ENCODE measurements around the gene ZNF506.
"Not testable (repeated sequence)": the region's sequence is repeated elsewhere in the genome, so short reads cannot be mapped to it uniquely, and the experiment has no call there.

Gene ZNF506

DNA sequence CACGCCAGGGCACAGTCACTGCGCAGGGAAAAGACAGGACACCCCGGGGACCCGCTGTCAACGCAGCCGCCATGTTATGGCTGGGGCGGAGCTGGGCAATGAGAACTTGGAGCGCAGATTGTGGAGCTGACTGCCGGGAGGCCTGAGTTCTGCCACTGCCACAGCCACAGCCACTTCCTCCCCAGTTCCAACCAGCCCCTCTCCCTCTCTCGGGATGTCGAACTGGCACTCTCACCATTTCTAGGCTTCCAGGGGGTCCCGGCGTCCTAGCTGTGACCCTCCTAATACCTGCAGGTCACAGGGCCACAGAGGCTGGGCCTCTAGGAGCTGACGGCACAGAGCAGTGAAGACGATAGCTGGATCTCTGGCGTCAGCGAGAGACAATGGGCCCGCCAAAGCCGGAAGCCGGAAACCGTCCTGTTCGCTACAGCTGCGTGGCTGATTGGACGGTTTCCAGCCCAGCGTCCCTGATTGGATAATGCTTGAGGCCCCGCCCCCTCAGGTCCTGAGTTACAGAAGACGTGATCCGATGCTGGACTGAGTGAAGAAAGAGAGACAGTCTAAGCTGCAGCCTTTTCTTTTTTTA lies at the start of gene ZNF506:
ZNF506 (minus strand) TSS at position 385 of the 586 bp plus-strand sequence; CDS start at position 238, 147 bp downstream.
- DNase-seq (ENCODE audit: low spot score in 2 of 2), result peak; percentile 94 to 97
- Mint-ChIP-seq H3K4me1 (peaks cover 33% of the 10 kb centered on the region), H3K4me3 (peak within 1 kb of the TSS; percentile 100), H3K9me3 (peaks cover 4% of the 10 kb centered on the region), H3K36me3 (ENCODE audit: insufficient read depth) (peaks cover 28% of the 10 kb centered on the region), H3K27me3 (no peaks in the 10 kb centered on the region), H3K27ac (ENCODE audit: low read depth) (peak within 1 kb of the TSS; percentile 100)
- peak; percentile 87 for ATAC-seq (replicated peaks; ENCODE audit: extremely low read depth, poor library complexity, severe bottlenecking)

DNA sequence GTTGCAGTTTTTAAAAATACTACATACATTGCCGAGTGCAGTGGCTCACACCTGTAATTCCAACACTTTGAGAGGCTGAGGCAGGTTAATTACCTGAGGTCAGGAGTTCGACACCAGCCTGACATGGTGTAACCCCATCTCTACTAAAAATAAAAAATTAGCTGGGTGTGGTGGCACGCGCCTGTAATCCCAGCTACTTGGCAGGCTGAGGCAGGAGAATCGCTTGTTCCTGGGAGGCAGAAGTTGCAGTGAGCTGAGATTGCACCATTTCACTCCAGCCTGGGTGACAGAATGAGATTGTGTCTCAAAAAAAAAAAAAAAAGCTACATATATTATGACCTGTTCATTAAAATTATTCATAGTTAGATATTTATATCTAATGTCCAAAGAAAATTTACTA lies 48.5 kb upstream of the ZNF506 start:
- H3K27me3 Mint-ChIP-seq; H3K4me3 Mint-ChIP-seq; ATAC-seq (replicated peaks; ENCODE audit: extremely low read depth, poor library complexity, severe bottlenecking); DNase-seq (ENCODE audit: low spot score in 2 of 2); H3K27ac Mint-ChIP-seq (ENCODE audit: low read depth); H3K9me3 Mint-ChIP-seq: not testable (repeated sequence)
- Mint-ChIP-seq H3K36me3 (ENCODE audit: insufficient read depth) (peaks cover 12% of the 10 kb centered on the region), H3K4me1 (peaks cover 40% of the 10 kb centered on the region)

DNA sequence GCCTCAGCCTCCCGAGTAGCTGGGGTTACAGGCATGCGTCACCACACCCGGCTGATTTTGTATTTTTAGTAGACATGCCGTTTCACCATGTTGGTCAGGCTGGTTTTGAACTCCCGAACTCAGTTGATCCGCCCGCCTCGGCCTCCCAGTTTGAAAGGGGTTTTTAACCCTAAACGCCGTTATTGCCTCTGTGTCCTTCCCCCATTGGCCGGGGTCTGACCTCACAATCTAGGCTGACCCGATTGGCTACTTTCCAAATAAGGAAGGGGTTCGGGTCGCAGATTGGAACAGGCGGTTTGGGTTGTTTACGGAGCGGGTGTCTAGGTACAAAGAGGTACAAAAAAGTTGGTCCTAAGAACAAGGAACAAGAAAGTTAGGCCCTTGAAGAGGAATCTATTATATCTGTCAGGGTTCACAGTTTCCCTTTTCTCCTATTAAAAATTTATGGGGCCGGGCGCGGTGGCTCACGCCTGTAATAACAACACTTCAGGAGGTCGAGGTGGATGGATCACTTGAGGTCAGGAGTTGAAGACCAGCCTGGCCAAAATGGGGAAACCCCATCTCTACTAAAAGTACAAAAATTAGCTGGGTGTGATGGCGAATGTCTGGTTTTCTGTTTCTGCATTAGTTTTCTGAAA lies 45.2 kb upstream of the ZNF506 start:
- Mint-ChIP-seq H3K27ac (ENCODE audit: low read depth) (peak overlapping the region; percentile 97), H3K9me3 (no peaks in the 10 kb centered on the region), H3K4me1 (peaks cover 33% of the 10 kb centered on the region), H3K27me3 (no peaks in the 10 kb centered on the region), H3K36me3 (ENCODE audit: insufficient read depth) (peaks cover 9% of the 10 kb centered on the region), H3K4me3 (peak overlapping the region; percentile 99)
- peak; percentile 30 for DNase-seq (ENCODE audit: low spot score in 2 of 2)
- ATAC-seq (replicated peaks; ENCODE audit: extremely low read depth, poor library complexity, severe bottlenecking), result no peak

DNA sequence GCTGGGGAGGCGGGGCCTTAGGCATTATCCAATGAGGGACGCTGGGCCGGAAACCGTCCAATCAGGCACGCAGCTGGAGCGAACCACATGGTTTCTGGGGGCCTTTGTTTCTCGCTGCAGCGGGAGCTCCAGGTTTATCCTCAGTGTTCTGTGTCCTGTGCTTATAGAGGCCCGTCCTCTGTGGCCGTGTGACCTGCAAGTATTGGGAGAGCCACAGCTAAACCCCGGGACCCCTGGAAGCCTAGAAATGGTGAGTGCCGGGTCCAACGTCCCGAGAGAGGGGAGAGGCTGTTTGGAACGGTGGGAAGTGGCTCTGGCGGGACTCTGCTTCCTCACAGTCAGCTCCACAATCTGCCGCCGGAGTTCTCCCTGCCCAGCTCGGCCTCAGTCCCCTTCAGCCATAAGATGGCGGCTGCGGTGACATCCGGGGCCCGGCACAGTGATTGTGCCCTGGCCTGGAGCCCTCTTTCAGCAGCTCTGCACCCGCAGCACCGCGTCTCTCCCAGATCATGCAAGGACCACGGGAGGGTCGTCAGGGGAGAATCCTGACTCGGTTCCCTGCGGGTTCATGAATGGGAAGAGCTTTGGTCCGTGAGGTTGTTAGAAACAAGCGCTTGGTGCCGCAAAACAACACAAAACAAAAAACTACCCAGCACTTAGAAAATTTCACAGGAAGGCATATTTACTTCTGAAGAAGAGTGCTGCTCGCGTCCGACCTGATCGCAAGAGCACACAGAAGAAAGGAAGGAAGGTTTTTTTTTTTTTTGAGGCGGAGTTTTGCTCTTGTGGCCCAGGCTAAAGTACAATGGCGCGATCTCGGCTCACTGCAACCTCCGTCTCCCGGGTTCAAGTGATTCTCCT lies 44.4 kb upstream of the ZNF506 start, which contains the start of gene ZNF253:
ZNF253 (plus strand) TSS at position 133 of the 861 bp plus-strand sequence; CDS start at position 248, 115 bp downstream.
- Mint-ChIP-seq H3K27me3 (no peaks in the 10 kb centered on the region), H3K4me3 (peak within 1 kb of the TSS; percentile 99), H3K4me1 (peaks cover 26% of the 10 kb centered on the region), H3K36me3 (ENCODE audit: insufficient read depth) (peaks cover 9% of the 10 kb centered on the region), H3K27ac (ENCODE audit: low read depth) (peak within 1 kb of the TSS; percentile 97), H3K9me3 (no peaks in the 10 kb centered on the region)
- DNase-seq (ENCODE audit: low spot score in 2 of 2) (peak; percentile 86 to 91), ATAC-seq (replicated peaks; ENCODE audit: extremely low read depth, poor library complexity, severe bottlenecking) (peak; percentile 95)

DNA sequence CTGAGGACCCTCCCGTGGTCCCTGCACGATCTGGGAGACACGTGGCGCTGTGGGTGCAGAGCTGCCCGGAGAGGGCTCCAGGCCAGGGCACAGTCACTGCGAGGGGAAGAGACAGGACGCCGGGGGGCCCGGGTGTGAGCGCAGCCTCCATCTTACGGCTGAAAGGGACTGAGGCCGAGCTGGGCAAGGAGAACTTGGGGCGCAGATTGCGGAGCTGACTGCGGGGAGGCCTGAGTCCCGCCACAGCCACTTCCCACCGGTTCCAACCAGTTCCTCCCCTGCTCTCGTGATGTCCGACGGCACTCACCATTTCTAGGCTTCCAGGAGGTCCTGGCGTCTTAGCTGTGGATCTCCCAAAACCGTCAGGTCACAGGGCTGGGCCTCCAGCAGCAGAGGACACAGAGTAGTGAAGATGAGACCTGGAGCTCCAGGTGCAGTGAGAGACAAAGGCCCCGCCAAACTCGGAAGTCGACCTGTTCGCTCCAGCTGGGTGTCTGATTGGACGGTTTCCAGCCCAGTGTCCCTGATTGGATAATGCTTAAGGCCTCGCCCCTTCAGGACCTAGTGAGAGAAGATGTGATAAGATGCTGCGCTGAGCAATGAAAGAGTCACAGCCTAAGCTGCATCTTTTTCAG lies 39.3 kb upstream of the ZNF506 start:
- peak overlapping the region; percentile 73 for H3K4me3 Mint-ChIP-seq
- peak; percentile 7 for ATAC-seq (replicated peaks; ENCODE audit: extremely low read depth, poor library complexity, severe bottlenecking)
- H3K27ac Mint-ChIP-seq (ENCODE audit: low read depth), result no peak overlapping the region
- H3K36me3 Mint-ChIP-seq (ENCODE audit: insufficient read depth), result peaks cover 10% of the 10 kb centered on the region
- no peaks in the 10 kb centered on the region for H3K9me3 Mint-ChIP-seq
- peak in 1 of 2 donors; percentile 35 for DNase-seq (ENCODE audit: low spot score in 2 of 2)
- H3K27me3 Mint-ChIP-seq, result no peaks in the 10 kb centered on the region
- H3K4me1 Mint-ChIP-seq, result peaks cover 1% of the 10 kb centered on the region

DNA sequence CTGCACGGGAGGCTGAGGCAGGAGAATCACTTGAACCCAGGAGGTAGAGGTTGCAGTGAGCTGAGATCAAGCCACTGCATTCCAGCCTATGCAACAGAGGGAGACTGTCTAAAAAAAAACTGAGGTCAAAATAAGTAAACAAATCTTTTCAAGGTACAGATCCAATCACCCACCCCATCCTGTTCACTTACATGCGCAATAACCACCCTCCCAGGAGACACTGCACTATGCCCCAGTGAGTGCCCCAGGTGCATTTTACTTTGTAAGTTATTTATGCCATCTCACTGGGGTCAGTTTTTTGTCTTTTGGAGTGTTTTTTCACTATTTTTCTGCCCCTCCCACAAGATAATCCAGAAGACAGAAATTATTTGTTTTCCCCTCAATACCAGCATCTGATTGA lies 37.2 kb upstream of the ZNF506 start:
- ATAC-seq (replicated peaks; ENCODE audit: extremely low read depth, poor library complexity, severe bottlenecking), result no peak
- no peak overlapping the region for H3K4me3 Mint-ChIP-seq
- no peak for DNase-seq (ENCODE audit: low spot score in 2 of 2)
- H3K9me3 Mint-ChIP-seq, result no peaks in the 10 kb centered on the region
- no peak overlapping the region for H3K27ac Mint-ChIP-seq (ENCODE audit: low read depth)
- peaks cover 6% of the 10 kb centered on the region for H3K36me3 Mint-ChIP-seq (ENCODE audit: insufficient read depth)
- no peaks in the 10 kb centered on the region for H3K27me3 Mint-ChIP-seq
- H3K4me1 Mint-ChIP-seq, result peaks cover 8% of the 10 kb centered on the region

DNA sequence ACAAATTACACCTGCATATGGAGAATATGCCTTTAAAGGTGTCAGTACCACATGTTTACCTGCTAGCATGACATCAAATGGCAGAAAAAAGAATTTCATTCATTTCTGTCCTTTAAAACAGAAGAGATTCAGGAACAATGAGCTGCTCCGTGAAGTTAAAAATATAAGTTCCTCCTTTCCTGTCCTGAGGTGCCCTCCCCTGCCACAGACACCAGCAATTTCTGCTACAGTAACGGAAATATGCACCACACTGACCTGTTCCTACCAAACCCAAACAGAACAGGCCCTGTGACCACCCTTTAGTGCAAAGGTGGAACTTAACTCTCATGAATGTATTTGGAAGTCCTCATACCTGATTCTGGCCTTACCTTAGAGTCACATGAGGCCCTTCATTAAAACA lies 30.2 kb upstream of the ZNF506 start:
- not testable (repeated sequence) for H3K27me3 Mint-ChIP-seq; H3K9me3 Mint-ChIP-seq; H3K4me1 Mint-ChIP-seq; DNase-seq (ENCODE audit: low spot score in 2 of 2); H3K27ac Mint-ChIP-seq (ENCODE audit: low read depth); H3K4me3 Mint-ChIP-seq; H3K36me3 Mint-ChIP-seq (ENCODE audit: insufficient read depth); ATAC-seq (replicated peaks; ENCODE audit: extremely low read depth, poor library complexity, severe bottlenecking)

DNA sequence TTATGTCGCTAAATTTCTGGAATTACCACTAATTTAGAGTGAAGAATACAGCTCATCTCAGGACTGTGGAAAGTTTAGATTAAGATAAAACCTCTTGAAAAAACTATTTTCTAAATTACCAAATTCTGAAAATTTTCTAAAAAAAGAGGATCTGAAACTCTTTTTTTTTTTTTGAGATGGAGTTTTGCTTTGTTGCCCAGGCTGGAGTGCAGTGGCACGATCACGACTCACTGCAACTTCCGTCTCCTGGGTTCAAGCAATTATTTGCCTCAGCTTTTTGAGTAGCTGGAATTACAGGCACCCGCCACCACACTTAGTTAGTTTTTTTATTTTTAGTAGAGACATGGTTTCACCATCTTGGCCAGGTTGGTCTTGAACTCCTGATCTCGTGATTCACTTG lies 27.5 kb upstream of the ZNF506 start:
- Mint-ChIP-seq H3K27ac (ENCODE audit: low read depth) (no peak overlapping the region), H3K4me1 (no peaks in the 10 kb centered on the region), H3K36me3 (ENCODE audit: insufficient read depth) (no peaks in the 10 kb centered on the region), H3K27me3 (no peaks in the 10 kb centered on the region), H3K4me3 (no peak overlapping the region), H3K9me3 (no peaks in the 10 kb centered on the region)
- ATAC-seq (replicated peaks; ENCODE audit: extremely low read depth, poor library complexity, severe bottlenecking), result no peak
- no peak for DNase-seq (ENCODE audit: low spot score in 2 of 2)

DNA sequence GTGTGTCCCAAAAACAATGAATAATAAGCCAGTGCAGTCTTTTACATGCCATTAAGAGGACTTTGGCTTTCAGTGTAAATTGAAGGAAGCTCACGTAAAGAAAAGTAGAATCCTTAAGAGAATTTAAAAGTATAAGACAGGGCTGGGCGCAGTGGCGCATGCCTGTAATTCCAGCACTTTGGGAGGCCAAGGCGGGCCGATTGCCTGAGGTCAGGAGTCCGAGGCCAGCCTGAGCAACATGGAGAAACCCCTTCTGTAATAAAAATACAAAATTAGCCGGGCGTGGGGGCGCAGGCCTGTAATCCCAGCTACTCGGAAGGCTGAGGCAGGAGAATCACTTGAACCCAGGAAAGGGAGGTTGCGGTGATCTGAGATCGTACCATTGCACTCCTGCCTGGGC lies 26.2 kb upstream of the ZNF506 start:
- no peaks in the 10 kb centered on the region for H3K36me3 Mint-ChIP-seq (ENCODE audit: insufficient read depth)
- H3K4me1 Mint-ChIP-seq, result no peaks in the 10 kb centered on the region
- no peak overlapping the region for H3K4me3 Mint-ChIP-seq
- no peak for DNase-seq (ENCODE audit: low spot score in 2 of 2)
- no peak overlapping the region for H3K27ac Mint-ChIP-seq (ENCODE audit: low read depth)
- ATAC-seq (replicated peaks; ENCODE audit: extremely low read depth, poor library complexity, severe bottlenecking), result no peak
- no peaks in the 10 kb centered on the region for H3K9me3 Mint-ChIP-seq
- no peaks in the 10 kb centered on the region for H3K27me3 Mint-ChIP-seq

DNA sequence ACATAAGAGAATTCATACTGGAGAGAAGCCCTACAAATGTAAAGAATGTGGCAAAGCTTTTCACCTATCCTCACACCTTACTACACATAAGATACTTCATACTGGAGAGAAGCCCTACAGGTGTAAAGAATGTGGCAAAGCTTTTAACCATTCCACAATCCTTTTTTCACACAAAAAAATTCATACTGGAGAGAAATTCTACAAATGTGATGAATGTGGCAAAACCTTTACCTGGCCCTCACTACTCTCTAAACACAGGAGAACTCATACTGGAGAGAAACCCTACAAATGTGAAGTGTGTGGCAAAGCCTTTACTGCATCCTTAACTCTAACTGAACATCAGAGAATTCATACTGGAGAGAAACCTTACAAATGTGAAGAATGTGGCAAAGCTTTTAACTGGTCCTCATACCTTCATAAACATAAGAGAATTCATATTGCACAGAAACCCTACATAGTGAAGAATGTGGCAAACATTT lies 14.0 kb upstream of the ZNF506 start:
- no peak overlapping the region for H3K27ac Mint-ChIP-seq (ENCODE audit: low read depth)
- no peak overlapping the region for H3K4me3 Mint-ChIP-seq
- no peak for DNase-seq (ENCODE audit: low spot score in 2 of 2)
- H3K4me1 Mint-ChIP-seq, result no peaks in the 10 kb centered on the region
- ATAC-seq (replicated peaks; ENCODE audit: extremely low read depth, poor library complexity, severe bottlenecking), result no peak
- peaks cover 1% of the 10 kb centered on the region for H3K36me3 Mint-ChIP-seq (ENCODE audit: insufficient read depth)
- H3K27me3 Mint-ChIP-seq, result no peaks in the 10 kb centered on the region
- H3K9me3 Mint-ChIP-seq, result peaks cover 22% of the 10 kb centered on the region

DNA sequence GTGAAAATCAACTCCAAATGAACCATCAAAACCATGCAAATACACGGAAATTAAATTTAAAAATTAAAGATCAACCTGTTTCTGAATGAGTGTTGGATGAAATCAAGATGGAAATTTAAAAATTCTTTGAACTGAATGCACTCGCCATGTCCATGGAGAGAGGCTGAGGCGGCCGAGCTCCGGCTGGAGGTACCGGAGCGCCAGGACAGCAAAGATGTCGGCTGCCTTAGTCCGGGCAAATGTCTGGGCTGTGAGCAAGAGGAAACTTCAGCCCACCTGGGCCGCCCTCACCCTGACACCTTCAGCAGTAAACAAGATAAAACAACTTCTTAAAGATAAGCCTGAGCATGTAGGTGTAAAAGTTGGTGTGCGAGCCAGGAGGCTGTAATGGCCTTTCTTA lies 5.3 kb upstream of the ZNF506 start:
- H3K9me3 Mint-ChIP-seq, result peaks cover 31% of the 10 kb centered on the region
- H3K27ac Mint-ChIP-seq (ENCODE audit: low read depth), result no peak overlapping the region
- ATAC-seq (replicated peaks; ENCODE audit: extremely low read depth, poor library complexity, severe bottlenecking), result no peak
- H3K4me1 Mint-ChIP-seq, result no peaks in the 10 kb centered on the region
- H3K36me3 Mint-ChIP-seq (ENCODE audit: insufficient read depth), result peaks cover 1% of the 10 kb centered on the region
- H3K4me3 Mint-ChIP-seq, result no peak overlapping the region
- H3K27me3 Mint-ChIP-seq, result no peaks in the 10 kb centered on the region
- DNase-seq (ENCODE audit: low spot score in 2 of 2), result no peak

DNA sequence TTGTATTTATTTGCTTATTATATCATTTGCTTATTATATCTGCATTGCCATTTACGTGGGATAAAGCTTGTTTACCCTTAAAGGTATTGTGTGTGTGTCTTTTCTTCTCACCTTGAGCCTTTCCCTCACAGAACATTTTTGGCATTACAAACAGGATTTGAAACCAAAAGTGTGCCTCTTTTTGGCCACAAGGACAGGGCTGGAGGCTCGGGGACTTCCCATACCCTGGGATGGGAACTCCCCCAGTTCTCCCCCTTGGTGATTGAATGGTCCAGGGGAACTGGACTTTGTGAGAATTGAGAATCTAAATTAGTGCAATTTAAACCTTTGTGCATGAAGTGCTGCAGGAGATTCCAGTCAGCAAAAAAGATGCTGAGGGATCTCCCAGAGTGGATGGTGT lies 2.4 kb upstream of the ZNF506 start:
- no peak overlapping the region for H3K27ac Mint-ChIP-seq (ENCODE audit: low read depth)
- peaks cover 20% of the 10 kb centered on the region for H3K4me1 Mint-ChIP-seq
- no peaks in the 10 kb centered on the region for H3K27me3 Mint-ChIP-seq
- no peak overlapping the region for H3K4me3 Mint-ChIP-seq
- H3K36me3 Mint-ChIP-seq (ENCODE audit: insufficient read depth), result peaks cover 23% of the 10 kb centered on the region
- peaks cover 14% of the 10 kb centered on the region for H3K9me3 Mint-ChIP-seq
- no peak for ATAC-seq (replicated peaks; ENCODE audit: extremely low read depth, poor library complexity, severe bottlenecking)
- no peak for DNase-seq (ENCODE audit: low spot score in 2 of 2)
